ENCODE measurements around the gene ADAMTS17. TPM values are rescaled to one million over a fixed set of nuclear protein-coding genes. Genes with fewer than 3 reads are reported as not detected.

Gene ADAMTS17
- total RNA-seq, 2 donors from 2014 or later = 0.37 to 1.1 TPM

DNA sequence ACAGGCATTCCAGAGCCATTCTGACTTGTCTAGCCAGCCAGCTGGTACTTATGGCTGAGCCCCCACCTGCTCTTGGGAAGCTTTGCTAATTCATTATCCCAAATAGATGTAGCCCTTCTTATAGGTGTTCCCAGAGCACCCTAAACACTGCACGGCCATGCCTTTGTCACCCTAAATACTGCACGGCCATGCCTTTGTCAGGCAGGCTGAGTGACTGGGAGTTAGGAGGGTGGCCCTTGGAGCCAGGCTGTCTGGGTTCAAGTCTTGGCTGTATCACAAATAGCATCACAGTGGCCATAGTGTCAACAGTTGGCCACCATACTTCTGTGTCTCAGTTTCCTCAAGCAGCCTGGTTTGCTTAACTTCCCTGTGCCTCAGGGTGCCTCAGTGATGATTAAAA lies 292.3 kb downstream of the ADAMTS17 start:
- Mint-ChIP-seq H3K27ac (no peak overlapping the region), H3K27me3 (no peaks in the 10 kb centered on the region), H3K4me3 (no peak overlapping the region), H3K36me3 (ENCODE audit: low read depth) (no peaks in the 10 kb centered on the region), H3K9me3 (peaks cover 8% of the 10 kb centered on the region), H3K4me1 (no peaks in the 10 kb centered on the region)
- ATAC-seq (replicated peaks) = no peak

DNA sequence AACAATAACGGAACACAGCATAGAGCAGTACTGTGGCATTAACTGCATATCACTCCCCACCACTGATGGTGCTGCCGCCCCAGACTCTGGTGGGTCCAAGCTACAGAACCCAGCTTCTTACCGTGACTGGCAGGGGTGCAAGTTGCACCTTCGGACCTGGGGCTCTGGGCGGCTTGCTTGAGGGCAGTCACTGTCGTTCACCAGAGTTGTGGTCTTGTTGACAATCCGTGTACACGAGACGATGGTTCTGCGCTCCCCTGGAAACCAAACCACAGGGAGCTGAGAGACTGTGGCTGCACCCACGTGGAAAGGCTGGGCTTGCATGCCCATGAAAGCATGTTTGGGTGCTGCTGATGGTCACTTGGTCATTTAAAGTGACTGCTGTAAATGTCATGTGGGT lies 293.0 kb downstream of the ADAMTS17 start:
- Mint-ChIP-seq H3K27ac (no peak overlapping the region), H3K27me3 (no peaks in the 10 kb centered on the region), H3K4me1 (no peaks in the 10 kb centered on the region), H3K4me3 (no peak overlapping the region), H3K36me3 (ENCODE audit: low read depth) (no peaks in the 10 kb centered on the region), H3K9me3 (peaks cover 8% of the 10 kb centered on the region)
- ATAC-seq (replicated peaks) = no peak

DNA sequence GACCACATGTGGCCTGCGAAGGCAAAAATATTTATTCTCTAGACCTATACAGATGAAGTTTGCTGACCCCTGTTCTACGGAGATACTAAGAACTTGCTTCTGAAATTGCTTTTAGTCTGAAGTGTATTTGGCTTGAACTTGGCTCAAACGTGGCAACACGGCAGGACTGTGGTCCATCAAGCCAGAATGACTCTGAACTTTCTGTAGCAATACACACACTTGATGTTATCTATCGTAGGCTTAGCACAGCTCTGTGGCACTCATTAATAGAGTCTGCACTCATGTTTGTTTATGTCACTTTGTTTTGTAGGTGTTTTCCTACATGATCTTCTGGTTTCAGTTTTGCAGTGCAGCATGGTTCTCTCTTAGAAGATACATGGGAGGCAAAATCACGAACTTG lies 298.1 kb downstream of the ADAMTS17 start:
- peaks cover 8% of the 10 kb centered on the region for H3K9me3 Mint-ChIP-seq
- no peaks in the 10 kb centered on the region for H3K36me3 Mint-ChIP-seq (ENCODE audit: low read depth)
- no peaks in the 10 kb centered on the region for H3K27me3 Mint-ChIP-seq
- no peak overlapping the region for H3K4me3 Mint-ChIP-seq
- no peaks in the 10 kb centered on the region for H3K4me1 Mint-ChIP-seq
- peak; percentile 45 for ATAC-seq (replicated peaks)
- no peak overlapping the region for H3K27ac Mint-ChIP-seq

DNA sequence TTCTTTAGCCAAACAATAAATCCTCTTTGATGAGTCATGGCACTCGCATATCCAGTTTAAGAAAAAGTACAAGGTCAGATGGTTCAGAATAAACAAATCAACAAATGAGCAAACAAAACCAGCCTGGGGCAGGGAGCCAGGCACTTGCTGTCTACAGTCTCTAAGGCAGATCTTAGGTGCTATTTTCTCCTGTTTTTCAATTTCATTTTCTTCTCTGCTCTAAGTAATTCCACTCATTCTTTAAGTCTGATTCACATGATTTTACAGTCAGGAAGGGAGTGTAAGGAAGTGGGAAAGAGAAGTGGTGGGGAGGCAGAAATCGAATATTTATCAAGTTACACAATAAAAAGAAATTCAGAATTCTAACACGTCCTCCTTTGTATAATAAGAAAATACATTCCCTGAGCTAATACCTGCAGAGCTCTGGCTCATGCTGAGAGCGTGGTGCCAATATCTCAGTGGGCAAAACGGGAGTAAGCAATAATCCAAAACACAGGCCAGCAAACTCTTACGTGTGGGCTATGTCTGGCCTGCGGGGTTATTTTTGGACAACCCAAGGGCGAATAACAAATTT lies 298.6 kb downstream of the ADAMTS17 start:
- Mint-ChIP-seq H3K36me3 (ENCODE audit: low read depth) (no peaks in the 10 kb centered on the region), H3K9me3 (peaks cover 8% of the 10 kb centered on the region), H3K27me3 (no peaks in the 10 kb centered on the region), H3K27ac (no peak overlapping the region), H3K4me3 (no peak overlapping the region), H3K4me1 (no peaks in the 10 kb centered on the region)
- ATAC-seq (replicated peaks) = no peak

DNA sequence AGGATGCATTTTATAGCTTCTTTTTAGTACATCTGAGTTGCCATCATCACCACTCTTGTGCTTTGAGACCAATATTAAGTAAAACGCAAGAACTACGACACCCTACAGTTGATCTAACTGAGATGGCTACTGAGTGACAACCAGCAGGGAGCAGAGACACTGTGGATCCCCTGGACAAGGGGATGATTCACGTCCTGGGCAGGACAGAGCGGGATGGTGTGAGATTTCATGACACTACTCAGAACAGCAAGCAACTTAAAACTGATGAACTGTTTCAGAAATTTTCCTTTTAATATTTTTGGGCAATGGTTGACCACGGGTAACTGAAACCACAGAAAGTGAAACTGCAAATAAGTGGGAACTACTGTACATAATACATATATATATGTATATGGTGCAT lies 299.2 kb downstream of the ADAMTS17 start:
- Mint-ChIP-seq H3K4me3 (no peak overlapping the region), H3K27me3 (no peaks in the 10 kb centered on the region), H3K36me3 (ENCODE audit: low read depth) (no peaks in the 10 kb centered on the region), H3K27ac (no peak overlapping the region), H3K9me3 (peaks cover 4% of the 10 kb centered on the region), H3K4me1 (no peaks in the 10 kb centered on the region)
- ATAC-seq (replicated peaks) = no peak

DNA sequence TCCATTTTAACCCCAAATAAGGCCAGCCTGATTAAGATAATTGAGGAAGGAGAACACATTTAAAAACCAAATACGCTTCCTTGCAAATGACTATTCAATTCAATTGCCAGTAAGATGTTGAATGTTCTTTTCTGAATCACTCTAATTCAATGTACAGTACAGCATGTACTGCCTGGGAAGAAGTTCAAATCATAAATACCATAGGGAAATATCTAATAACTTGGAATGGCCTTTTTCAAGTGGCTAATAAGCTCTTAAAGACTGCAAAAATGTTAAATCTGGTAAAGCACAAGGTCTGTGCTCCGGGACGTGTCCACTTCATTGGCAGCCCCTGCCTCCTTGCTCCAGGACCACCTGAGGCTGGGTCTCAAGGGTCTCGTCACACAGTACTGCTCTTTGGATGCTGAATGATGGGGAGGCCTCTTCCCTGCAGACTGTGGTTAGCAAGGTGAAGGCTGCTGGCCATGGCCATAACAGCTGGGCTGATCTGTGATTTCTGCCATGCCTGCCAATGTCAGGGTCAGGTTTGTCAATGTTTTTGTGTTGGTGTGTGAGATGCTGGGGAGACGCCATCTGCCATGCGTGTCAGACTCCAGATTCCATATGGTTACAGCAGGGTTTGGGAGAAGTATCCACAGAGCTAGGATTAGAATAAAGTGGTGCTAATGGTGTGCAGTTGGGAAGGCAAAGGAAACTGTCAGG lies 300.5 kb downstream of the ADAMTS17 start:
- Mint-ChIP-seq H3K4me3 (no peak overlapping the region), H3K4me1 (no peaks in the 10 kb centered on the region), H3K27ac (no peak overlapping the region), H3K36me3 (ENCODE audit: low read depth) (no peaks in the 10 kb centered on the region), H3K9me3 (no peaks in the 10 kb centered on the region), H3K27me3 (no peaks in the 10 kb centered on the region)
- ATAC-seq (replicated peaks) = no peak

DNA sequence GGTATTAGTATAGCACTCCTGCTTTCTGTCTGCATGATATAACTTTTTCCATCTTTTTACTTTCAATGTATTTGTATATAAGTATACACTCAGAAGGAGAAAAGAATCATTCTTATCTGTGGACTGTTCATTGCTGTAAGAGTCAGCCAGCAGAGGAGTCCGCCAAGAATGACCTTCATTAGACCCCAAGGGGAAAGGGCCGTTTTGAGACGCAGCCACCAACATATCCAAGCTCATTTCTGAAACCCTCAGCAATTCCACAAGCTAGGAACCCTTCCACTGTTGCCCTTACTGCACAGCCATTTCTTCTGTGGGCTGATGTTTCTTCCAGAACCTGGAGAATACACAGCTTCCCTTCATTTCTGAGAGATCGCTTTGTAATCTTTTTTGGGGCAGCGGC lies 301.8 kb downstream of the ADAMTS17 start:
- ATAC-seq (replicated peaks) = no peak
- Mint-ChIP-seq H3K36me3 (ENCODE audit: low read depth) (no peaks in the 10 kb centered on the region), H3K27me3 (no peaks in the 10 kb centered on the region), H3K4me3 (no peak overlapping the region), H3K9me3 (no peaks in the 10 kb centered on the region), H3K27ac (no peak overlapping the region), H3K4me1 (no peaks in the 10 kb centered on the region)

DNA sequence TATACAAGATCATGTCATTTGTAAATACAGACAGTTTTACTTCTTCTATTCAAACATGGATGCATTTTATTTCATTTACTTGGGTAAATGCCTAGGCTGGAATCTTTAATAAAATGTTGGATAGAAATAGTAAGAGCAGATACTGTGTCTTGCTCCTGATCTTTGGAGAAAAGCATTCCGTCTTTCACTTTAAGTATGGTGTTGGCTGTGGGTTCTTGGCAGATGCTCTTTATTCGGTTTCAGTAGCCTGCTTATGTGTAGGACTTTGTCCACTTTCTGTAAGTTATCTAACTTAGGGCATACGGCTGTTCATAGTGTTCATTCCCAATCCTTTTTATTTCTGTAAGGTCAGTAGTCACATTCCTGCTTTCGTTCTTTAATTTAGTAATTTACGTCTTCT lies 303.0 kb downstream of the ADAMTS17 start:
- Mint-ChIP-seq H3K4me3 (no peak overlapping the region), H3K27ac (no peak overlapping the region), H3K4me1 (no peaks in the 10 kb centered on the region), H3K9me3 (no peaks in the 10 kb centered on the region), H3K27me3 (no peaks in the 10 kb centered on the region), H3K36me3 (ENCODE audit: low read depth) (no peaks in the 10 kb centered on the region)
- no peak for ATAC-seq (replicated peaks)

DNA sequence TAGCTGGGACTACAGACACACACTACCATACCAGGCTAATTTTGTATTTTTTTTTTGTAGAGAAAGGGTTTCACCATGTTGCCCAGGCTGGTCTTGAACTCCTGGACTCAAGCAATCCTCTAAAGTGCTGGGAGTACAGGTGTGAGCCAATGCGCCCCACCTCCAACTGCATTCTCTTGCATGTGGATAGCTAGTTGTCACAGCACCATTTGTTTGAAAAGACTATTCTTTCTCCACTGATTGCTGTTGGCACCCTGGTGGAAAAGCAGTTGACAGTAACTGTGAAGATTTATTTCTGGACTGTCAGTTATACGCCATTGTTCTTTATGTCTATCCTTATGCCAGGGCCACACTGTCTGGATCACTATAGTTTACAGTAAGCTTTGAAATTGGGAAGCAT lies 303.9 kb downstream of the ADAMTS17 start:
- Mint-ChIP-seq H3K4me3 (no peak overlapping the region), H3K9me3 (no peaks in the 10 kb centered on the region), H3K27me3 (no peaks in the 10 kb centered on the region), H3K27ac (no peak overlapping the region), H3K4me1 (no peaks in the 10 kb centered on the region), H3K36me3 (ENCODE audit: low read depth) (no peaks in the 10 kb centered on the region)
- ATAC-seq (replicated peaks) = no peak

DNA sequence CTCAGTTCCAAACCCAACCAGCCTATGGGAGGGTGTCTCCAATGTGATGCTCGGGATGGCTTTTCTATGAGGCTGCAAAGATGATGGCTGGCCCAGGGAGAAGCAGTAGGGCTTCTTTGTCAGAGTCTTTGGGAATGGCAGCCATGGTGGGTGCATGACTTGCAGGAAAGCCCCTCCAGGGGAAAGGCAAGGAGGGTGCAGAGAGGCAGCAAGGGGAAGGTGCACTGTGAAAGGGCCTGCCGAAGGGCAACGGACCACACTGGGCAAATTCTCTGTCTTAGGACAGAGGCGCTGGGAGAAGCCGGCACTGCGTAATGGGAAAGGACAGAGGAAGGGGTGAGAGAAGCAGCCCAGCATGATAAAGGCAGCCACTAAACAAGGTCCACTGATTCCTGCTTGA lies 305.8 kb downstream of the ADAMTS17 start:
- H3K9me3 Mint-ChIP-seq = no peaks in the 10 kb centered on the region
- H3K4me1 Mint-ChIP-seq = no peaks in the 10 kb centered on the region
- H3K36me3 Mint-ChIP-seq (ENCODE audit: low read depth) = no peaks in the 10 kb centered on the region
- H3K27me3 Mint-ChIP-seq = no peaks in the 10 kb centered on the region
- no peak for ATAC-seq (replicated peaks)
- no peak overlapping the region for H3K27ac Mint-ChIP-seq
- no peak overlapping the region for H3K4me3 Mint-ChIP-seq

DNA sequence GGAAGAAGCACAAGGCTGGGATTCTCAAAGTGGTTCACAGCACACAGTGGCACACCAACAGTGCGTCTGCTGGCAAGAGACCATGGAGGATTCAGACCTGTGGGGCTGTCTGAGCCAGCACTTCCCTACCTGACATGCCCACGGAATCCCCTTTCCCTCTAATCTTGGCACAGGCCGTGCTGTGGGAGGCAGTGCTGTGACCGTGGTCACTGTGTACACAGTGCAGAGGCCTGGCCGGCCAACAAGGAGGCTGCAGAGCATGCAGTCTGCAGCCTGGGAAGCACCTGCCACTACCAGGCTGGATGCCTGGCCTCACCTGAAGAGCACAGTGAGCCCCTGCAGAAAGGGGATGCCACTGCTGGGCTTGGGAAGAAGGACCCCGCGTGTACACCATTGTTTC lies 307.6 kb downstream of the ADAMTS17 start:
- Mint-ChIP-seq H3K9me3 (peaks cover 4% of the 10 kb centered on the region), H3K4me3 (no peak overlapping the region), H3K4me1 (no peaks in the 10 kb centered on the region), H3K27ac (no peak overlapping the region), H3K36me3 (ENCODE audit: low read depth) (no peaks in the 10 kb centered on the region), H3K27me3 (no peaks in the 10 kb centered on the region)
- ATAC-seq (replicated peaks) = no peak

DNA sequence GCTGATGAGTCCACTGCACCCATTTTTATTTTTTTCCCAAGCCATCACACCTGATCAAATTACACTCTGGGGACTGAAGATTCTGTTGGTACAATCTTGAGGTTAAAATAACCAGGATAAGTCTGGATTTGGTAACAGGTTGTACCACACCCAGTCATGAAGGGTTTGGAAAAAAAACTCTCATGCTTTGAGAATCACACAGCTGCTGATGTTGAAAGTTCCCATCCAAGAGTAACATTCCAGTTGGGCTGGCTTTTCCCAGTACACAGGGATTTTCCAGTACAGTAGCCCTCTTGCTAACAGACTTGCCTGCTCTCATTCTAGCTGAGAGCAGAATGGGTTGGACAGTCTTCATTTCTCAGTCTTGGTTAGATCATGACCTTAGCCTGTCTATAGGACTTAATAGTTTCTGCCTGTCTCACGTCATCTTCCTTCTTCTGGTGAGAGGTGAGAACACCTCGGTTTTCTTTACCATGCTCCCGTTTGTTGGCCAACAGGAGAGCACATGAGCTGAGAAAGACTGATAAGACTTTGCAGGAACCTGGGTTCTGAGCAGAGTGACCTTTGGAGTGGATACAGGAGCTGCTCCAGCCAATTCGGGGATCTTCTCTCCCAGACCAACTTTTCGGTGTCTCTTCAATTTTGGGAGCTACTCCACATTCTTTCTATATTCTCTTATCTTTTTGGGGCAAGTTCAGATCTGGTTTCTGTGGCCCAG lies 308.5 kb downstream of the ADAMTS17 start:
- Mint-ChIP-seq H3K36me3 (ENCODE audit: low read depth) (peaks cover 6% of the 10 kb centered on the region), H3K4me3 (no peak overlapping the region), H3K9me3 (peaks cover 12% of the 10 kb centered on the region), H3K27me3 (no peaks in the 10 kb centered on the region), H3K27ac (no peak overlapping the region), H3K4me1 (no peaks in the 10 kb centered on the region)
- ATAC-seq (replicated peaks) = no peak

DNA sequence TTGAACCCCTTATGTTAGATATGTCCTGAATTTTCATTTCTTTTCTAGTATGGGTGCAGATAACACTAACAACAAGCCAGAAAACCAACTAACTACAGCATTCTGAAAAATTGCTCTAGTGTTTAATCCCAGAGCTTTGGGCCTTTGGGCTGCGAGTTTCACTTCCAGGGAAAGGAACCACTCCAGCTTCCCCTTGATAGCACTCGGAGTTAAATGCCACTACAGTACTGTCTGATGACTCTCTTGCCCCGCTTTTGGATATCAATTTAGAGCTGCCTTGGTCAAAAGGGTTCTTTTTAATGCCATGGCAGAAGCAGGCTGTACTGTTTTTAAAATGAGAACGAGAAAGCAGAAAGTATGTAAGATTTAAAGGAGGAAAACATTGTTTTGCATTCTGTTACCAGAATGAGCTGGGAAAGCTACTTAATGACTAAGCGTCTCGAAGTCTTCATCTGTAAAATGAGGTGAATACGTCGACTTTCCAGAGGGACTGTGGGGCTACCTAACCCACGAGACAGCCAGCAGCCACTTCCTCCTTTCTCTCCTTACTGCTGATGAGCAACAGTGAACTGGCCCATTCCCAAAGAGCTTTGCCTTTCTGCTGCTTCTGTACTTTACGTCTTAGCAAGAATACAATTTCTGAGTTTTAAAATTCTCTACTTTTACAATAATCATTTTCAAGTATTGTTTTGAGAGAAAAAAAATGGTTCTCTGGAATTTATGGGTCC lies 309.3 kb downstream of the ADAMTS17 start:
- H3K9me3 Mint-ChIP-seq = peaks cover 15% of the 10 kb centered on the region
- H3K4me1 Mint-ChIP-seq = no peaks in the 10 kb centered on the region
- no peak overlapping the region for H3K4me3 Mint-ChIP-seq
- H3K36me3 Mint-ChIP-seq (ENCODE audit: low read depth) = peaks cover 6% of the 10 kb centered on the region
- no peak overlapping the region for H3K27ac Mint-ChIP-seq
- no peaks in the 10 kb centered on the region for H3K27me3 Mint-ChIP-seq
- no peak for ATAC-seq (replicated peaks)

DNA sequence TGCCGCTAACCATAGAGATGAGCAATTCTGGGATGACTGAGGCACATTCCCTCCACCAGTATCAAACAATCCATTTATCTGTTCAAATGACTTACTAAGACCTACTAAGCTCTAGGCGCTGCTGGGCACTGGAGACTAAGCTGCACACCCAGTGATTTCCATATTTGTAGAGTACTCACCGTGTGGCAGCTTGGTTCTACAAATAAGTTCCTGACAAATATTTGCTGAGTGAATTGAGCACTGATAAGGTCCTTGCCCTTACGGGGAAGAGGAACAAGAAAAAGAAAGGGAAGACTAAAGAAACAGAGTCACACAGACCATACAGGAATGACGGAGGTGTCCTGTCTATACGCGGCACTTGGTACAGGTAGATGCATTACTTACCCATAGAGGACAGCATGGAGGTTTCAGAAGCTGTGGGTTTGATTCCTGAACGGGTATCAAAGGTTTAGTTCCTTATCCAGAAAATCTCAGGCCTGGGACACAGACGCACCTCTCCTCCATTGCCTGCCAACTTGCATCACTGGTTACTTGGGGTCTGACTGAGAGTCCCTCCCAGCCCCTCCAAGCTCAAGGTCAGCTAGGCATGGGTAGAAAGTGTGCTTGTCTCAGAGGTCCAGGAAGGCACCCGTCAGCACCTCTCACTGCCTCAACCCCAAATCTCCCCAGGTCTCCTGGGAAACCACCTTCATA lies 310.0 kb downstream of the ADAMTS17 start:
- H3K36me3 Mint-ChIP-seq (ENCODE audit: low read depth) = peaks cover 6% of the 10 kb centered on the region
- H3K4me3 Mint-ChIP-seq = no peak overlapping the region
- H3K9me3 Mint-ChIP-seq = peaks cover 21% of the 10 kb centered on the region
- ATAC-seq (replicated peaks) = no peak
- H3K27me3 Mint-ChIP-seq = no peaks in the 10 kb centered on the region
- H3K27ac Mint-ChIP-seq = no peak overlapping the region
- H3K4me1 Mint-ChIP-seq = no peaks in the 10 kb centered on the region

All from activated T-helper 17 cell treated with anti-CD3 and anti-CD28 coated beads, Interleukin-2, amount 50 U/mL, for 72 hours (primary cell).